HCT116 (cell line): ENCODE measurements around the gene KCNN4. TPM values are rescaled to one million over a fixed set of nuclear protein-coding genes. Genes with fewer than 3 reads are reported as not detected.

ENCODE experiments used
- ATAC-seq: fragments of 200-7000 bp; cut with Tn5 transposase; 2 replicates; pipeline ENCODE4 v1.9.1; 2020; ENCODE audit warnings: mild to moderate bottlenecking, moderate library complexity
- BruUV-seq: library from RNA; stranded (reverse); fragments of 400-500 nt; replicated peaks from 2 replicates; lab custom pipeline; 2021; lab: Mats Ljungman, UMichigan
- CTCF ChIA-PET: fragments of 300-600 bp; sonication (Branson Sonifier 250); formaldehyde crosslinking; loops from one replicate; lab custom pipeline; 2021; ENCODE audit warnings: antibody characterized with exemption; lab: Charles Lee
- POLR2A ChIA-PET: fragments of 300-600, 350-600 bp; sonication (Branson Sonifier 250); formaldehyde crosslinking; loops from one replicate; lab custom pipeline; 2021; ENCODE audit warnings: antibody characterized with exemption; lab: Charles Lee
- RAD21 ChIA-PET, 2 experiments: fragments of 300-600 bp; sonication (Branson Sonifier 250); formaldehyde crosslinking; loops; one replicate each; lab custom pipeline; 2023; ENCODE audit warnings: low total read pairs in 2 of 2; ENCODE audit not compliant: uncharacterized antibody in 2 of 2, unreplicated experiment in 2 of 2, low non-redundant PET in 1 of 2; lab: Charles Lee
- DNase-seq: peaks from one replicate; pipeline ENCODE4 v3.0.0-alpha.2; 2010; ENCODE audit warnings: low read depth, low spot score
- H2AFZ ChIP-seq: fragments of 200-600 bp; shearing (Covaris generic), sonication (generic); 2 replicates; pipeline ENCODE4 v1.6.1; 2017; ENCODE audit warnings: low read depth, mixed run types, mixed read lengths, antibody characterized with exemption, low read length; ENCODE audit not compliant: poor library complexity, severe bottlenecking
- H3K27ac ChIP-seq: 2 replicates; pipeline ENCODE4 v1.5.1; 2012; ENCODE audit warnings: low read depth, low read length
- H3K27me3 ChIP-seq: fragments of 200-600 bp; sonication (generic); 2 replicates; pipeline ENCODE4 v1.6.1; 2016; ENCODE audit warnings: mixed run types, low read length, mixed read lengths; ENCODE audit not compliant: insufficient read depth
- H3K36me3 ChIP-seq, 2 experiments: fragments of 200-500 bp in 1 of 2; fragments of 200-600 bp in 1 of 2; sonication (Bioruptor generic) in 1 of 2; sonication (generic) in 1 of 2; 2 replicates each; pipeline versions ENCODE4 v1.5.1 to v1.6.1; 2014 to 2016; ENCODE audit warnings: low read length in 2 of 2, inconsistent platforms in 1 of 2, mixed read lengths in 1 of 2, mixed run types in 1 of 2; ENCODE audit not compliant: insufficient read depth in 2 of 2, control insufficient read depth in 1 of 2
- H3K4me1 ChIP-seq, 2 experiments: fragments of 200-600 bp in 1 of 2; sonication (generic) in 1 of 2; 2 replicates each; pipeline versions ENCODE4 v1.5.1 to v1.6.1; 2012 to 2017; ENCODE audit warnings: low read length in 2 of 2, inconsistent platforms in 1 of 2, mild to moderate bottlenecking in 1 of 2, mixed read lengths in 1 of 2, mixed run types in 1 of 2, moderate library complexity in 1 of 2; ENCODE audit not compliant: insufficient read depth in 2 of 2, control insufficient read depth in 1 of 2
- H3K4me2 ChIP-seq: fragments of 200-600 bp; sonication (generic); 2 replicates; pipeline ENCODE4 v1.6.1; 2017; ENCODE audit warnings: mixed run types, low read length, mixed read lengths
- H3K4me3 ChIP-seq, 2 experiments: fragments of 200-600 bp in 1 of 2; sonication (generic) in 1 of 2; replicated peaks in 1 of 2; 2 replicates each; pipeline ENCODE4 v1.5.1; 2011 to 2016; ENCODE audit warnings: low read length in 2 of 2, control low read depth in 1 of 2, low read depth in 1 of 2, mild to moderate bottlenecking in 1 of 2, mixed read lengths in 1 of 2, mixed run types in 1 of 2
- H3K79me2 ChIP-seq: fragments of 200-600 bp; sonication (generic); 2 replicates; pipeline ENCODE4 v1.6.1; 2017; ENCODE audit warnings: mild to moderate bottlenecking, mixed run types, low read length, moderate library complexity, mixed read lengths; ENCODE audit not compliant: insufficient read depth
- H3K9ac ChIP-seq: fragments of 200-600 bp; sonication (generic); 2 replicates; pipeline ENCODE4 v1.6.1; 2016; ENCODE audit warnings: low read length, mixed read lengths
- H3K9me2 ChIP-seq: fragments of 200-600 bp; sonication (generic), shearing (Covaris generic); 2 replicates; pipeline ENCODE4 v1.6.1; 2017; ENCODE audit warnings: mixed run types, mild to moderate bottlenecking, moderate library complexity; ENCODE audit not compliant: insufficient read depth
- H3K9me3 ChIP-seq, 2 experiments: fragments of 200-500 bp in 1 of 2; fragments of 200-600 bp in 1 of 2; sonication (Bioruptor generic) in 1 of 2; sonication (generic) in 1 of 2; 2 replicates each; pipeline ENCODE4 v1.6.1; 2014 to 2017; ENCODE audit warnings: low read length in 2 of 2, mixed read lengths in 2 of 2, inconsistent platforms in 1 of 2, low read depth in 1 of 2, mild to moderate bottlenecking in 1 of 2, mixed run types in 1 of 2, moderate library complexity in 1 of 2; ENCODE audit not compliant: control insufficient read depth in 1 of 2, insufficient read depth in 1 of 2
- H4K20me1 ChIP-seq: fragments of 200-600 bp; sonication (generic), shearing (Covaris generic); 2 replicates; pipeline ENCODE4 v1.6.1; 2017; ENCODE audit warnings: mixed run types, mild to moderate bottlenecking, moderate library complexity; ENCODE audit not compliant: insufficient read depth
- CBX3 ChIP-seq: IDR thresholded peaks from 2 replicates; pipeline ENCODE4 v1.6.1; 2012; ENCODE audit warnings: low read depth
- ELF1 ChIP-seq: IDR thresholded peaks from 2 replicates; pipeline ENCODE4 v1.6.1; 2012; ENCODE audit warnings: low read depth, borderline replicate concordance
- EZH2 ChIP-seq: fragments of 200-600 bp; sonication (generic); IDR thresholded peaks from 2 replicates; pipeline ENCODE4 v1.6.1; 2017; ENCODE audit warnings: antibody characterized with exemption, mixed run types
- FOSL1 ChIP-seq: IDR thresholded peaks from 2 replicates; pipeline ENCODE4 v1.6.1; 2012; ENCODE audit warnings: low read depth
- POLR2A ChIP-seq: IDR thresholded peaks from 2 replicates; pipeline ENCODE4 v1.7.0; 2011; ENCODE audit warnings: borderline replicate concordance; ENCODE audit not compliant: insufficient read depth, insufficient read length; ENCODE audit errors: extremely low read depth
- POLR2AphosphoS5 ChIP-seq: IDR thresholded peaks from 2 replicates; pipeline ENCODE4 v1.6.1; 2011; ENCODE audit warnings: mild to moderate bottlenecking, low read depth, low read length, moderate library complexity
- RAD21 ChIP-seq: IDR thresholded peaks from 2 replicates; pipeline ENCODE4 v1.6.1; 2012; ENCODE audit warnings: low read depth, mild to moderate bottlenecking
- SIN3A ChIP-seq: IDR thresholded peaks from 2 replicates; pipeline ENCODE4 v1.6.1; 2012; ENCODE audit warnings: low read depth
- SRF ChIP-seq: IDR thresholded peaks from 2 replicates; pipeline ENCODE4 v1.6.1; 2012; ENCODE audit warnings: low read depth
- TCF7L2 ChIP-seq: IDR thresholded peaks from 2 replicates; pipeline ENCODE4 v1.7.0; 2011; ENCODE audit warnings: borderline replicate concordance, inconsistent platforms; ENCODE audit not compliant: insufficient read depth, insufficient read length; ENCODE audit errors: extremely low read depth
- ZNF274 ChIP-seq: fragments of 200-500 bp; sonication (Bioruptor generic); IDR thresholded peaks from 2 replicates; pipeline ENCODE4 v1.6.1; 2014; ENCODE audit warnings: mild to moderate bottlenecking, low read depth, low read length, inconsistent platforms
- intact Hi-C: fragments of 100-400 bp; cut with micrococcal nuclease; formaldehyde crosslinking; loops from 2 replicates; pipeline ENCODE4 v1.10.0; 2022
- total RNA-seq: library from RNA; stranded (reverse); gene quantifications from one replicate; pipeline ENCODE4 v1.2.1, GENCODE V29; 2021; ENCODE audit not compliant: unreplicated experiment
- TF ChIP-seq, protein P1 (sequence below): IDR thresholded peaks from 2 replicates; pipeline ENCODE4 v1.6.1; 2012
- TF ChIP-seq, protein P2 (sequence below): IDR thresholded peaks from 2 replicates; pipeline ENCODE4 v1.6.1; 2012; ENCODE audit warnings: low read depth
- TF ChIP-seq, protein P3 (sequence below): IDR thresholded peaks from 2 replicates; pipeline ENCODE4 v1.6.1; 2011; ENCODE audit warnings: mild to moderate bottlenecking, low read length, moderate library complexity; ENCODE audit not compliant: insufficient replicate concordance; ENCODE audit errors: extremely low read depth

The KCNN4 gene
- total RNA-seq, 1 experiment from 2014 or later, result 72.9 TPM

DNA sequence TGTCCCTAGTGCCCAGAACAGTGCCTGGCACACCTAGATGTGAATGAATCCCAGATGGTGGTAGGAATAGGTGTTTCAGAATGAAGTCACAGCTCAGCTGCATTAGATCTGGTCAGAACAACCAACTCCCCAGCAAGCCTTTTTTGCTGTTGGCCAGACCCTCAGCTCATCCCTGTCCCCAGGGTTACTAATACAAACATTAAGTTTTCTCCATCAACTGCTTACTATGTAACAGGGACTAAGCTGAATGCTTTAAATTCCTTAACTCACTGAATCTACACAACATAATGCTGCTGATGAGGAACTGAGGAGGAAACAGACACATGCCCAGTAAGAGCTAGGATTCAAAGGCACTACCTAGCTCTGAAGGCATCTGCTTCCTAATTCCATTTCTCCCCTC, 44.8 kb downstream of the KCNN4 start:
- ChIA-PET CTCF (interaction anchor here (0.6 kb wide), 1 partner anchor 8 kb away, joined by 3 read pairs; no protein-coding TSS in a partner anchor), POLR2A (no interaction called here), RAD21 (no interaction called here)
- no peak overlapping the region for H3K4me3 ChIP-seq
- ATAC-seq, result no peak
- intact Hi-C loops, result no loop called here
- no peak for DNase-seq
- no peak for TF ChIP-seq SIN3A
- no peak for TF ChIP-seq POLR2A
- TF ChIP-seq, protein P1, sequence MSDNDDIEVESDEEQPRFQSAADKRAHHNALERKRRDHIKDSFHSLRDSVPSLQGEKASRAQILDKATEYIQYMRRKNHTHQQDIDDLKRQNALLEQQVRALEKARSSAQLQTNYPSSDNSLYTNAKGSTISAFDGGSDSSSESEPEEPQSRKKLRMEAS, result no peak
- TF ChIP-seq RAD21, result no peak
- TF ChIP-seq, protein P2, sequence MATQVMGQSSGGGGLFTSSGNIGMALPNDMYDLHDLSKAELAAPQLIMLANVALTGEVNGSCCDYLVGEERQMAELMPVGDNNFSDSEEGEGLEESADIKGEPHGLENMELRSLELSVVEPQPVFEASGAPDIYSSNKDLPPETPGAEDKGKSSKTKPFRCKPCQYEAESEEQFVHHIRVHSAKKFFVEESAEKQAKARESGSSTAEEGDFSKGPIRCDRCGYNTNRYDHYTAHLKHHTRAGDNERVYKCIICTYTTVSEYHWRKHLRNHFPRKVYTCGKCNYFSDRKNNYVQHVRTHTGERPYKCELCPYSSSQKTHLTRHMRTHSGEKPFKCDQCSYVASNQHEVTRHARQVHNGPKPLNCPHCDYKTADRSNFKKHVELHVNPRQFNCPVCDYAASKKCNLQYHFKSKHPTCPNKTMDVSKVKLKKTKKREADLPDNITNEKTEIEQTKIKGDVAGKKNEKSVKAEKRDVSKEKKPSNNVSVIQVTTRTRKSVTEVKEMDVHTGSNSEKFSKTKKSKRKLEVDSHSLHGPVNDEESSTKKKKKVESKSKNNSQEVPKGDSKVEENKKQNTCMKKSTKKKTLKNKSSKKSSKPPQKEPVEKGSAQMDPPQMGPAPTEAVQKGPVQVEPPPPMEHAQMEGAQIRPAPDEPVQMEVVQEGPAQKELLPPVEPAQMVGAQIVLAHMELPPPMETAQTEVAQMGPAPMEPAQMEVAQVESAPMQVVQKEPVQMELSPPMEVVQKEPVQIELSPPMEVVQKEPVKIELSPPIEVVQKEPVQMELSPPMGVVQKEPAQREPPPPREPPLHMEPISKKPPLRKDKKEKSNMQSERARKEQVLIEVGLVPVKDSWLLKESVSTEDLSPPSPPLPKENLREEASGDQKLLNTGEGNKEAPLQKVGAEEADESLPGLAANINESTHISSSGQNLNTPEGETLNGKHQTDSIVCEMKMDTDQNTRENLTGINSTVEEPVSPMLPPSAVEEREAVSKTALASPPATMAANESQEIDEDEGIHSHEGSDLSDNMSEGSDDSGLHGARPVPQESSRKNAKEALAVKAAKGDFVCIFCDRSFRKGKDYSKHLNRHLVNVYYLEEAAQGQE, result no peak
- TF ChIP-seq ELF1, result no peak
- no peak for TF ChIP-seq CBX3
- no peak for TF ChIP-seq TCF7L2
- TF ChIP-seq EZH2, result no peak
- TF ChIP-seq FOSL1, result no peak
- TF ChIP-seq ZNF274, result no peak
- TF ChIP-seq POLR2AphosphoS5, result no peak
- TF ChIP-seq SRF, result no peak
- TF ChIP-seq, protein P3, sequence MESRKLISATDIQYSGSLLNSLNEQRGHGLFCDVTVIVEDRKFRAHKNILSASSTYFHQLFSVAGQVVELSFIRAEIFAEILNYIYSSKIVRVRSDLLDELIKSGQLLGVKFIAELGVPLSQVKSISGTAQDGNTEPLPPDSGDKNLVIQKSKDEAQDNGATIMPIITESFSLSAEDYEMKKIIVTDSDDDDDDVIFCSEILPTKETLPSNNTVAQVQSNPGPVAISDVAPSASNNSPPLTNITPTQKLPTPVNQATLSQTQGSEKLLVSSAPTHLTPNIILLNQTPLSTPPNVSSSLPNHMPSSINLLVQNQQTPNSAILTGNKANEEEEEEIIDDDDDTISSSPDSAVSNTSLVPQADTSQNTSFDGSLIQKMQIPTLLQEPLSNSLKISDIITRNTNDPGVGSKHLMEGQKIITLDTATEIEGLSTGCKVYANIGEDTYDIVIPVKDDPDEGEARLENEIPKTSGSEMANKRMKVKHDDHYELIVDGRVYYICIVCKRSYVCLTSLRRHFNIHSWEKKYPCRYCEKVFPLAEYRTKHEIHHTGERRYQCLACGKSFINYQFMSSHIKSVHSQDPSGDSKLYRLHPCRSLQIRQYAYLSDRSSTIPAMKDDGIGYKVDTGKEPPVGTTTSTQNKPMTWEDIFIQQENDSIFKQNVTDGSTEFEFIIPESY, result no peak
- H3K9ac ChIP-seq, result no peak overlapping the region
- H3K27ac ChIP-seq, result no peak overlapping the region
- H3K4me2 ChIP-seq, result no peak overlapping the region
- no peaks in the 10 kb centered on the region for H3K9me2 ChIP-seq
- H3K4me1 ChIP-seq, result peaks cover 20 to 24% of the 10 kb centered on the region in 2 experiments
- no peaks in the 10 kb centered on the region for H3K9me3 ChIP-seq
- no peaks in the 10 kb centered on the region for H3K27me3 ChIP-seq
- no peak overlapping the region for H2AFZ ChIP-seq
- TSS peak; percentile 14 for BruUV-seq
- no peaks in the 10 kb centered on the region for H4K20me1 ChIP-seq
- peaks cover 36 to 71% of the 10 kb centered on the region in 2 experiments for H3K36me3 ChIP-seq
- no peaks in the 10 kb centered on the region; the same call in 1 of the 2 replicates for H3K79me2 ChIP-seq
